Measurements from ENCODE around the gene CCDC88B. TPM values are rescaled to one million over a fixed set of nuclear protein-coding genes. Genes with fewer than 3 reads are reported as not detected.
"Not testable (repeated sequence)": the region's sequence is repeated elsewhere in the genome, so short reads cannot be mapped to it uniquely, and the experiment has no call there.

CCDC88B gene
- total RNA-seq, 2 donors from 2014 or later = 15.0 to 52.2 TPM

GRCh38 chr11:64305691-64306562 lies 34.1 kb upstream of the CCDC88B start:
- Histone ChIP-seq H3K36me3 (no peaks in the 10 kb centered on the region), H3K4me1 (peaks cover 13% of the 10 kb centered on the region), H3K27ac (peak overlapping the region; percentile 85), H3K9me3 (no peaks in the 10 kb centered on the region), H3K9ac (ENCODE audit: low read depth in 2 of 2, low read length in 2 of 2) (peak overlapping the region; percentile 65 to 98), H3K27me3 (no peaks in the 10 kb centered on the region), H3K4me3 (peak overlapping the region; percentile 61)
- intact Hi-C loops (cut with DNase I) = no loop called here
- DNase-seq = peak; percentile 94
- peak; percentile 19 for TF ChIP-seq CTCF (IDR thresholded peaks at IDR 0.05)

- TF ChIP-seq CTCF (IDR thresholded peaks at IDR 0.05) = no peak
- peak overlapping the region; percentile 85 for H3K27ac ChIP-seq
- intact Hi-C loops (cut with DNase I) = no loop called here
- H3K9ac ChIP-seq (ENCODE audit: low read depth in 2 of 2, low read length in 2 of 2) = peak overlapping the region; percentile 65 to 98
- H3K4me3 ChIP-seq = peak overlapping the region; percentile 61
- no peaks in the 10 kb centered on the region for H3K27me3 ChIP-seq
- no peaks in the 10 kb centered on the region for H3K9me3 ChIP-seq
- no peak for DNase-seq
- no peaks in the 10 kb centered on the region for H3K36me3 ChIP-seq
- H3K4me1 ChIP-seq = peaks cover 13% of the 10 kb centered on the region
These were observed 33.5 kb upstream of the CCDC88B start for GRCh38 chr11:64306563-64306875.

- H3K27ac ChIP-seq = peak overlapping the region; percentile 85
- H3K27me3 ChIP-seq = no peaks in the 10 kb centered on the region
- H3K36me3 ChIP-seq = no peaks in the 10 kb centered on the region
- H3K9me3 ChIP-seq = no peaks in the 10 kb centered on the region
- no peak for TF ChIP-seq CTCF (IDR thresholded peaks at IDR 0.05)
- H3K4me3 ChIP-seq = peak overlapping the region; percentile 61
- peak overlapping the region; percentile 65 to 98 for H3K9ac ChIP-seq (ENCODE audit: low read depth in 2 of 2, low read length in 2 of 2)
- peak; percentile 62 for DNase-seq
- H3K4me1 ChIP-seq = peaks cover 13% of the 10 kb centered on the region
- intact Hi-C loops (cut with DNase I) = no loop called here
These were observed 33.0 kb upstream of the CCDC88B start for GRCh38 chr11:64306876-64307622.

- H3K4me3 ChIP-seq; H3K36me3 ChIP-seq; H3K27me3 ChIP-seq; intact Hi-C loops (cut with DNase I); H3K9me3 ChIP-seq; DNase-seq; H3K27ac ChIP-seq: not testable (repeated sequence)
- H3K9ac ChIP-seq (ENCODE audit: low read depth in 2 of 2, low read length in 2 of 2) = peak overlapping the region; percentile 65 to 98
- peaks cover 13% of the 10 kb centered on the region for H3K4me1 ChIP-seq
These were observed 32.2 kb upstream of the CCDC88B start for GRCh38 chr11:64307795-64308194.

GRCh38 chr11:64312947-64313346 lies 27.1 kb upstream of the CCDC88B start:
- Histone ChIP-seq H3K27me3 (no peaks in the 10 kb centered on the region), H3K36me3 (no peaks in the 10 kb centered on the region), H3K27ac (peak overlapping the region; percentile 12), H3K9ac (ENCODE audit: low read depth in 2 of 2, low read length in 2 of 2) (peak overlapping the region in 1 of 2 donors; percentile 1), H3K4me3 (no peak overlapping the region), H3K9me3 (no peaks in the 10 kb centered on the region), H3K4me1 (peaks cover 12% of the 10 kb centered on the region)
- intact Hi-C loops (cut with DNase I) = no loop called here
- no peak for TF ChIP-seq CTCF (IDR thresholded peaks at IDR 0.05)
- DNase-seq = no peak

All from colonic mucosa (tissue), 4 donors.